GM18873 (cell line): ENCODE measurements around the gene ATXN2.

Source experiments
- ATAC-seq: cut with Tn5 transposase; IDR thresholded peaks from one replicate; pipeline ENCODE4 v1.9.1; 2021; ENCODE audit warnings: mild to moderate bottlenecking, moderate library complexity, moderate number of reproducible peaks; ENCODE audit not compliant: unreplicated experiment, low FRiP score

The ATXN2 gene

GRCh38 chr12:111441107-111441928 is 157.8 kb downstream of the ATXN2 start:
- no peak for ATAC-seq

GRCh38 chr12:111440631-111441030 is 158.5 kb downstream of the ATXN2 start:
- ATAC-seq, result no peak

GRCh38 chr12:111440152-111440551 is 159.0 kb downstream of the ATXN2 start:
- ATAC-seq, result no peak

GRCh38 chr12:111439657-111440151 is 159.4 kb downstream of the ATXN2 start:
- no peak for ATAC-seq

- ATAC-seq, result no peak
Measured at GRCh38 chr12:111438481-111438880, 160.6 kb downstream of the ATXN2 start.

GRCh38 chr12:111437816-111438454 is 161.2 kb downstream of the ATXN2 start:
- ATAC-seq, result no peak

GRCh38 chr12:111436811-111437210 is 162.3 kb downstream of the ATXN2 start:
- no peak for ATAC-seq

GRCh38 chr12:111436266-111436665 is 162.8 kb downstream of the ATXN2 start:
- no peak for ATAC-seq

- no peak for ATAC-seq
Measured at GRCh38 chr12:111435661-111436201, 163.4 kb downstream of the ATXN2 start.

GRCh38 chr12:111434680-111435338 is 164.3 kb downstream of the ATXN2 start:
- ATAC-seq, result peak; percentile 75

GRCh38 chr12:111434049-111434448 is 165.1 kb downstream of the ATXN2 start:
- ATAC-seq, result no peak

GRCh38 chr12:111431772-111432171 is 167.3 kb downstream of the ATXN2 start:
- no peak for ATAC-seq

- no peak for ATAC-seq
Measured at GRCh38 chr12:111430433-111431353, 168.4 kb downstream of the ATXN2 start.

- no peak for ATAC-seq
Measured at GRCh38 chr12:111429828-111430432, 169.2 kb downstream of the ATXN2 start.

- no peak for ATAC-seq
Measured at GRCh38 chr12:111428728-111429175, 170.4 kb downstream of the ATXN2 start.

- ATAC-seq, result no peak
Measured at GRCh38 chr12:111428081-111428727, 170.9 kb downstream of the ATXN2 start.

- no peak for ATAC-seq
Measured at GRCh38 chr12:111427417-111428074, 171.6 kb downstream of the ATXN2 start.
